Tibial nerve (tissue), 4 donors: ENCODE results near the gene TNFRSF25.

Experiments
- CTCF ChIP-seq, 5 experiments: fragments of 200-600 bp in 3 of 5; fragments of 450-650 bp in 2 of 5; sonication (generic) in 3 of 5; IDR thresholded peaks; one replicate each; pipeline ENCODE4 v1.5.1; 2016 to 2019; ENCODE audit warnings: antibody characterized with exemption in 5 of 5, mild to moderate bottlenecking in 3 of 5, moderate library complexity in 2 of 5
- EP300 ChIP-seq, 2 donors: sonication (generic); formaldehyde crosslinking; IDR thresholded peaks; one replicate each; pipeline ENCODE4 v1.6.1; 2017; ENCODE audit warnings: antibody characterized with exemption in 2 of 2, mild to moderate bottlenecking in 1 of 2
- POLR2A ChIP-seq, 2 donors: fragments of 450-650 bp; IDR thresholded peaks; one replicate each; pipeline ENCODE4 v1.6.1; 2017; ENCODE audit warnings: antibody characterized with exemption in 2 of 2, mild to moderate bottlenecking in 2 of 2, moderate library complexity in 2 of 2

GRCh38 chr1:6414443-6414844 is 51.5 kb downstream of the TNFRSF25 start:
- no peak for TF ChIP-seq POLR2A (IDR thresholded peaks at IDR 0.05)
- TF ChIP-seq CTCF (IDR thresholded peaks at IDR 0.05): peak in 2 of 5 experiments; percentile 18 to 20
- no peak for TF ChIP-seq EP300 (IDR thresholded peaks at IDR 0.05)
